SK-N-SH (cell line): ENCODE measurements around the gene SPAG5. TPM values are rescaled to one million over a fixed set of nuclear protein-coding genes. Genes with fewer than 3 reads are reported as not detected.

Source experiments
- CTCF ChIA-PET: fragments of 300-600, 350-600 bp; formaldehyde crosslinking; extraction: SDS; loops from one replicate; lab custom pipeline; 2021; lab: Yijun Ruan, JAX
- POLR2A ChIA-PET: fragments of 350-600 bp; sonication (Branson Sonifier 250); formaldehyde crosslinking; extraction: SDS; loops from one replicate; lab custom pipeline; 2020; ENCODE audit warnings: antibody characterized with exemption, inconsistent platforms; lab: Yijun Ruan, JAX
- DNase-seq: peaks from one replicate; pipeline ENCODE4 v3.0.0; 2012
- H2AFZ ChIP-seq: fragments of 200-600 bp; sonication (generic); 2 replicates; pipeline ENCODE4 v1.8.1; 2016; ENCODE audit warnings: antibody characterized with exemption, mild to moderate bottlenecking, low read depth
- H3F3A ChIP-seq: fragments of 200-600 bp; sonication (generic); replicated peaks from 2 replicates; pipeline ENCODE3; 2016; ENCODE audit warnings: antibody characterized with exemption, mild to moderate bottlenecking; ENCODE audit not compliant: insufficient read depth
- H3K27ac ChIP-seq, 2 experiments: fragments of 200-500 bp in 1 of 2; fragments of 200-600 bp in 1 of 2; sonication (Bioruptor generic) in 1 of 2; sonication (generic), shearing (Covaris generic) in 1 of 2; 2 replicates each; pipeline versions ENCODE4 v1.5.1 to v1.6.1; 2014 to 2016; ENCODE audit warnings: low read depth in 2 of 2, inconsistent platforms in 1 of 2, low read length in 1 of 2, mild to moderate bottlenecking in 1 of 2, mixed read lengths in 1 of 2
- H3K27me3 ChIP-seq: fragments of 200-600 bp; sonication (generic), shearing (Covaris generic); 2 replicates; pipeline ENCODE4 v1.6.1; 2016; ENCODE audit warnings: mixed run types; ENCODE audit not compliant: insufficient read depth
- H3K36me3 ChIP-seq, 2 experiments: fragments of 200-500 bp in 1 of 2; fragments of 200-600 bp in 1 of 2; sonication (Bioruptor generic) in 1 of 2; sonication (generic) in 1 of 2; replicated peaks in 1 of 2; 2 replicates each; pipeline versions ENCODE3 to v1.5.1; 2014 to 2016; ENCODE audit warnings: low read length in 1 of 2, mild to moderate bottlenecking in 1 of 2; ENCODE audit not compliant: insufficient read depth in 2 of 2, control insufficient read depth in 1 of 2
- H3K4me1 ChIP-seq, 2 experiments: fragments of 200-500 bp in 1 of 2; fragments of 200-600 bp in 1 of 2; sonication (Bioruptor generic) in 1 of 2; sonication (generic), shearing (Covaris generic) in 1 of 2; 2 replicates each; pipeline versions ENCODE4 v1.5.1 to v1.6.1; 2014 to 2016; ENCODE audit warnings: low read depth in 1 of 2, low read length in 1 of 2, mixed run types in 1 of 2; ENCODE audit not compliant: insufficient read depth in 2 of 2, control insufficient read depth in 1 of 2
- H3K4me2 ChIP-seq: fragments of 200-600 bp; sonication (generic), shearing (Covaris generic); 2 replicates; pipeline ENCODE4 v1.6.1; 2017; ENCODE audit warnings: mixed run types
- H3K4me3 ChIP-seq, 2 experiments: fragments of 200-500 bp in 1 of 2; fragments of 200-600 bp in 1 of 2; sonication (Bioruptor generic) in 1 of 2; sonication (generic), shearing (Covaris generic) in 1 of 2; 2 replicates each; pipeline versions ENCODE4 v1.5.1 to v1.8.1; 2014 to 2016; ENCODE audit warnings: low read depth in 2 of 2, inconsistent platforms in 1 of 2, low read length in 1 of 2, mild to moderate bottlenecking in 1 of 2, mixed read lengths in 1 of 2, moderate library complexity in 1 of 2
- H3K79me2 ChIP-seq: fragments of 200-600 bp; sonication (generic); 2 replicates; pipeline ENCODE4 v1.8.1; 2017; ENCODE audit warnings: mild to moderate bottlenecking; ENCODE audit not compliant: insufficient read depth
- H3K9ac ChIP-seq: fragments of 200-600 bp; sonication (generic); 2 replicates; pipeline ENCODE4 v1.6.1; 2017; ENCODE audit warnings: mixed run types
- H3K9me2 ChIP-seq: fragments of 200-600 bp; sonication (generic); 2 replicates; pipeline ENCODE4 v1.6.1; 2017; ENCODE audit warnings: mixed run types
- H3K9me3 ChIP-seq: fragments of 200-600 bp; sonication (generic); 2 replicates; pipeline ENCODE4 v1.6.1; 2017; ENCODE audit warnings: mixed run types, mild to moderate bottlenecking, moderate library complexity
- H4K20me1 ChIP-seq: fragments of 200-600 bp; sonication (generic); 2 replicates; pipeline ENCODE4 v1.6.1; 2017; ENCODE audit warnings: mild to moderate bottlenecking, mixed run types; ENCODE audit not compliant: insufficient read depth
- ELF1 ChIP-seq: IDR thresholded peaks from 2 replicates; pipeline ENCODE4 v1.4.0; 2012
- EZH2phosphoT487 ChIP-seq: fragments of 200-600 bp; sonication (generic); IDR thresholded peaks from 2 replicates; pipeline ENCODE4 v1.6.1; 2017; ENCODE audit warnings: low read depth, mixed run types, mild to moderate bottlenecking, antibody characterized with exemption, moderate library complexity, borderline replicate concordance
- FOXJ3 ChIP-seq: sonication (generic); formaldehyde crosslinking; IDR thresholded peaks from 2 replicates; pipeline ENCODE4 v1.5.1; 2020; ENCODE audit warnings: mild to moderate bottlenecking, missing genetic modification reagents
- FOXM1 ChIP-seq: IDR thresholded peaks from 2 replicates; pipeline ENCODE4 v1.4.0; 2012; ENCODE audit warnings: low read depth, mild to moderate bottlenecking
- MXI1 ChIP-seq: IDR thresholded peaks from 2 replicates; pipeline ENCODE4 v1.6.1; 2012; ENCODE audit warnings: mild to moderate bottlenecking, low read depth, low read length, improper control_type of control experiment
- NFIC ChIP-seq: IDR thresholded peaks from 2 replicates; pipeline ENCODE4 v1.4.0; 2012; ENCODE audit warnings: borderline replicate concordance
- NRF1 ChIP-seq: IDR thresholded peaks from 2 replicates; pipeline ENCODE4 v1.6.1; 2012; ENCODE audit warnings: low read depth, mild to moderate bottlenecking, low read length
- POLR2AphosphoS5 ChIP-seq: IDR thresholded peaks from 2 replicates; pipeline ENCODE4 v1.6.1; 2012; ENCODE audit warnings: low read depth, low read length
- SIN3A ChIP-seq: IDR thresholded peaks from 2 replicates; pipeline ENCODE4 v1.6.1; 2012; ENCODE audit warnings: low read depth, mild to moderate bottlenecking, low read length, moderate library complexity, borderline replicate concordance
- TAF1 ChIP-seq: IDR thresholded peaks from 2 replicates; pipeline ENCODE4 v1.6.1; 2012; ENCODE audit warnings: low read depth, mild to moderate bottlenecking, low read length, moderate library complexity, borderline replicate concordance
- TCF12 ChIP-seq: IDR thresholded peaks from 2 replicates; pipeline ENCODE4 v1.4.0; 2012
- WGBS: methylation state at CpG from one replicate; pipeline ENCODE4 v1.1.6; 2017; ENCODE audit warnings: low lambda C conversion rate; 5-methylcytosine and 5-hydroxymethylcytosine counted together
- polyA plus RNA-seq, 3 experiments: library from polyadenylated mRNA; depleted of rRNA; stranded (reverse); fragments of >200 nt; gene quantifications; 2 replicates each; pipeline ENCODE4 v1.2.3, GENCODE V29; 2012
- TF ChIP-seq, protein P1 (sequence below): IDR thresholded peaks from 2 replicates; pipeline ENCODE4 v1.4.0; 2012; ENCODE audit warnings: low read depth, borderline replicate concordance

The SPAG5 gene
- polyA plus RNA-seq, 1 of the 3 experiments (the other 2 are of a cell fraction): 36.5 TPM

DNA sequence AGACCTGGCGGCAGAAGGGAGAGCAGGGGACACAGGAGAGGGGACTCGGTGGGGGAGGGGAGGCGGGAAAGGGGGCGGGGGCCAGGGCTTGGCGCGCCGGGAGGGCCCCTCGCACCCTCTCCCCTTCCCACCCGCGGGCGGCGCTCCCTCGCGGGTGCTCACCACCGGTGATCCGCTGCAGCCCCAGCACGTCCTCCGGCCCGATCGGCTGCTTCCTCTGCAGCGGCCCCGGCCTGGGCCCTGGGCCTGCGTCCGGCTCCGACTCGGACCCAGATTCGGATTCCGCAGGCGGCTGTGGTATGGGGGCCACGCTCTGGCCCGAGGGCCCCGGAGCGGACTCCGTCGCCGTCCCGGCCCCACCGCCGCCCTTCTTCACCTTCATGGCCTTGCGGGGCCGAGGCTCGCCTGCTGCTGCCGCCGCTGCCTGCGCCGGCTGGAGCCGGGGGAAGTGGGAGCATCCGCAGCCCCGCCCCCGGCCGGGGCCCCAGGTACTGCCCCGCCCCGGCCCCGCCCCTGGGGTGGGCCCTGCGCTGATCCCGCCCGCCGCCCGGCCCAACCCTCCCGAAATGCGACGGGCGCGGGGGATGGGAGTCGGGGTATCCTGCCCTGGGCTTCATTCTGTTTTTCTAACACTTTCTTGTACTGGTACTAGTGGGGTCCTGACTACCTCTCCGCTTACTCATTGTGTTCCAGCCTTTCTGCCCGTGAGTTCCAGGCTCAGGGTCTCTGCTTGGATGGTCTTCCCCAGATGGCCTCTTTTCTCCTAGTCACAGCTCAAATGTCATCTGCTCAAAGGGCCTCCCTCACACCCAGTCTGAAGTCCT lies 46.4 kb downstream of the SPAG5 start, which contains the start of gene UNC119:
TSS of gene UNC119 (minus strand) at position 449 of the 824 bp plus-strand sequence. CDS start at position 382, 67 bp downstream.
- peak within 1 kb of the TSS; percentile 39 to 81 for H3K27ac ChIP-seq
- ChIA-PET CTCF (interaction anchor here (0.8 to 7.0 kb wide), 5 partner anchors 12 to 72 kb away, joined by 4 to 87 read pairs (median 5); partner anchors contain the start of gene RSKR), POLR2A (interaction anchor here (0.5 to 1.3 kb wide), 2 partner anchors 167 to 280 kb away, joined by 3 to 4 read pairs; partner anchors contain the start of gene RPL23A)
- H3K4me3 ChIP-seq: peak within 1 kb of the TSS; percentile 70 to 90
- peaks cover 13 to 29% of the 10 kb centered on the region in 2 experiments for H3K36me3 ChIP-seq
- peak within 1 kb of the TSS; percentile 87; the same call in 1 of the 2 replicates for H2AFZ ChIP-seq
- WGBS: 4% methylated on average over 16 of the region's 67 CpGs
- peaks cover 15% of the 10 kb centered on the region for H4K20me1 ChIP-seq
- peak; percentile 99 for DNase-seq
- no peaks in the 10 kb centered on the region for H3K9me2 ChIP-seq
- peaks cover 3 to 33% of the 10 kb centered on the region in 2 experiments; a peak in 2 of 4 replicates for H3K4me1 ChIP-seq
- H3K27me3 ChIP-seq: no peaks in the 10 kb centered on the region
- peaks cover 16% of the 10 kb centered on the region for H3K79me2 ChIP-seq
- peak; percentile 59; the same call in 1 of the 2 replicates for TF ChIP-seq SIN3A
- no peak for TF ChIP-seq FOXM1
- TF ChIP-seq EZH2phosphoT487: no peak
- no peak for TF ChIP-seq TCF12
- no peak; the same call in 1 of the 2 replicates for TF ChIP-seq MXI1
- peak; percentile 46; the same call in 1 of the 2 replicates for TF ChIP-seq NRF1
- TF ChIP-seq NFIC: no peak
- TF ChIP-seq, protein P1, sequence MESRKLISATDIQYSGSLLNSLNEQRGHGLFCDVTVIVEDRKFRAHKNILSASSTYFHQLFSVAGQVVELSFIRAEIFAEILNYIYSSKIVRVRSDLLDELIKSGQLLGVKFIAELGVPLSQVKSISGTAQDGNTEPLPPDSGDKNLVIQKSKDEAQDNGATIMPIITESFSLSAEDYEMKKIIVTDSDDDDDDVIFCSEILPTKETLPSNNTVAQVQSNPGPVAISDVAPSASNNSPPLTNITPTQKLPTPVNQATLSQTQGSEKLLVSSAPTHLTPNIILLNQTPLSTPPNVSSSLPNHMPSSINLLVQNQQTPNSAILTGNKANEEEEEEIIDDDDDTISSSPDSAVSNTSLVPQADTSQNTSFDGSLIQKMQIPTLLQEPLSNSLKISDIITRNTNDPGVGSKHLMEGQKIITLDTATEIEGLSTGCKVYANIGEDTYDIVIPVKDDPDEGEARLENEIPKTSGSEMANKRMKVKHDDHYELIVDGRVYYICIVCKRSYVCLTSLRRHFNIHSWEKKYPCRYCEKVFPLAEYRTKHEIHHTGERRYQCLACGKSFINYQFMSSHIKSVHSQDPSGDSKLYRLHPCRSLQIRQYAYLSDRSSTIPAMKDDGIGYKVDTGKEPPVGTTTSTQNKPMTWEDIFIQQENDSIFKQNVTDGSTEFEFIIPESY: no peak
- TF ChIP-seq POLR2AphosphoS5: peak; percentile 77
- TF ChIP-seq ELF1: no peak
- no peak for TF ChIP-seq FOXJ3 (CRISPR knock-in tag)
- peak; percentile 75 for TF ChIP-seq TAF1
- no peaks in the 10 kb centered on the region for H3K9me3 ChIP-seq
- peak within 1 kb of the TSS; percentile 87 for H3K9ac ChIP-seq
- peak within 1 kb of the TSS; percentile 89 for H3K4me2 ChIP-seq
- H3F3A ChIP-seq: peaks cover 5% of the 10 kb centered on the region
